Camera-type eye (tissue), 1 donor: Measurements from ENCODE around the gene P2RY13. TPM values are rescaled to one million over a fixed set of nuclear protein-coding genes. Genes with fewer than 3 reads are reported as not detected.

ENCODE experiments used
- total RNA-seq: library from RNA; depleted of rRNA; stranded (reverse); fragments of >200 nt; gene quantifications from one replicate; pipeline ENCODE4 v1.2.3, GENCODE V29; 2014

Gene P2RY13
- 0.55 TPM for total RNA-seq

GRCh38 chr3:151329363-151329762, at the start of gene P2RY13:
TSS of gene P2RY13 (minus strand) at chr3:151329549. CDS start at chr3:151329528, 21 bp downstream.

GRCh38 chr3:151316267-151316991, 12.9 kb downstream of the P2RY13 start, which contains the start of gene GPR87:
TSS of gene GPR87 (minus strand) at chr3:151316820. CDS start at chr3:151300100, 16,720 bp downstream.

GRCh38 chr3:151278230-151278629, 51.1 kb downstream of the P2RY13 start, which contains the start of gene P2RY14:
TSS of gene P2RY14 (minus strand) at chr3:151278542. CDS start at chr3:151214316, 64,226 bp downstream.

Other genes with a start within 250 kb of the P2RY13 start
- gene MED12L, start 243.9 kb downstream of the P2RY13 start, total RNA-seq: 16.4 TPM
- 0.38 TPM for gene GPR171, start 126.3 kb downstream of the P2RY13 start, total RNA-seq
- 4.9 TPM for gene P2RY14, start 51.0 kb downstream of the P2RY13 start, total RNA-seq
- 1.3 TPM for gene GPR87, start 12.7 kb downstream of the P2RY13 start, total RNA-seq
- 3.0 TPM for gene P2RY12, start 55.2 kb upstream of the P2RY13 start, total RNA-seq
- 36.2 TPM for gene IGSF10, start 131.5 kb upstream of the P2RY13 start, total RNA-seq